Measurements from ENCODE around the gene CDCA7.
"Not testable (repeated sequence)": the region's sequence is repeated elsewhere in the genome, so short reads cannot be mapped to it uniquely, and the experiment has no call there.

CDCA7 gene

DNA sequence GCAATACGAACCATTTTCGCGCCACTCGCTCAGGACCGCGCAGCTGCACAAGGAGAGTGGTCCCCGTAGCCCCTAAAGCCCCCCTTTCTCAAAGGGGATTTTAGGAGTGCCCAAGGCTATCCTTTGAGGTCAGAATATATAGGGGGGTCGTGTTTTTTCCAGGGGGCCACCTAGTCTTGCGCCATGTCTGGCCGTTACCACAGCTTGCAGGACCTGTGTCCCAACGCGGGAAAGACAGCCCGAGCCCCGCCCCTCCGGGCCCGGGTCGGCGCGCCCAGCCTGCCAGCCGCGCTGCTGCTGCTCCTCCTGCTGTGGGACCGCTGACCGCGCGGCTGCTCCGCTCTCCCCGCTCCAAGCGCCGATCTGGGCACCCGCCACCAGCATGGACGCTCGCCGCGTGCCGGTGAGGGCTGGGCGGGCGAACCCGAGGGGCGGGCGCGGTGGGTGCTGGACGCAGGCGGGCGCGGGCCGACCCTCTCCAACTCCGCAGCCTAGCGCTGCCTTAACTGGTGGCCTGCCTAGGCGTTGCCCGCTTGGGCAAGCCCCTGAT, at the start of gene CDCA7:
TSS of gene CDCA7 (plus strand) at position 291 of the 550 bp plus-strand sequence. CDS start at position 383, 92 bp downstream.
- no peak for DNase-seq (ENCODE audit: low read depth)

DNA sequence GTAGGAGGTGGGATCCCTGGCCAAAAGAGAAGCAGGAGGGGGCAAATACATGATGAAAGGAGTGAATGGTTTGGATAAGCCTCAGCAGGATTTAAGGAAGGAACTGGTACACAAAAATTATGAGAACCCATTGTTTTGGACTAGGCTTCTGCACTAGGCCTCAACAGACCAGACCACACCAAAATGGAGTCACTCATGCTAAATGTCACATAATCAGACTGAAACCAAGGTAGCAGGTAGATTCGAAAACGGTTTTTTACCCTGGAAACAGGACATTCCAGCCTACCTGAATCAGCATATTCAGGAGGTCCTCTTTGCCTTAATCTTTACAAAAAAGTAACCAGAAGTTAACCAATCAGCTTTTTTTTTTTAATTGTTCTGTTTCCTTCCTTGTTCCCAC, 49.4 kb upstream of the CDCA7 start:
- DNase-seq (ENCODE audit: low read depth) = no peak

DNA sequence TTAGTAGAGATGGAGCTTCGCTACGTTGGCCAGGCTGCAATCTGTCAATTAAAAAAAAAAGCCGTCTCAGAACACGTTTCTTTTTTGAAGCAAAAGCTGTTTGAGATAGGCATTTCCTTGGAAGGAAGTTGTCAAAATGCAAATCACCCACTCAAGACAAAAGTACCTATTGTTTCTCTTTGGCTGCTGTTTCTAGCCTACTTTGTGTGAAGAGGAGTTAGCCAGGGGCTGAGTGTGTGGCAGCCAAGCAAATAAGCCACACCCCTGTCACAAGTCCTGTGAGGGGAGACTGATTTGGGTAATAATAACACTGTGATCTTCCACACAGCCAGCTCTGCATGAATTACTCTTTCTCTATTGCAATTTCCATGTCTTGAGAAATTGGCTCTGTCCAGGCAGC, 47.4 kb upstream of the CDCA7 start:
- no peak for DNase-seq (ENCODE audit: low read depth)

DNA sequence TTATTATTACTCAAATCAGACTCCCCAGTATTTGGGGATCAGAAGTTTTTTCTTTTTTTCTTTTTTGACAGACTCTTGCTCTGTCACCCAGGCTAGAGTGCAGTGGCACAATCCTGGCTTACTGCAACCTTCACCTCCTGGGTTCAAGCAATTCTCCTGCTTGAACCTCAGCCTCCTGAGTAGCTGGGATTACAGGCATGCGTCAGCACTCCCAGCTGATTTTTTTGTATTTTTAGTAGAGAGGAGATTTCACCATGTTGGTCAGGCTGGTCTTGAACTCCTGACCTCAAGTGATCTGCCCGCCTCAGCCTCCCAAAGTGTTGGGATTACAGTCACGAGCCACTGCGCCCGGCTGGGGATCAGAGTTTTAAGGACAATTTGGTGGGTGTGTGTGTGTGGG, 45.3 kb upstream of the CDCA7 start:
- not testable (repeated sequence) for DNase-seq (ENCODE audit: low read depth)

DNA sequence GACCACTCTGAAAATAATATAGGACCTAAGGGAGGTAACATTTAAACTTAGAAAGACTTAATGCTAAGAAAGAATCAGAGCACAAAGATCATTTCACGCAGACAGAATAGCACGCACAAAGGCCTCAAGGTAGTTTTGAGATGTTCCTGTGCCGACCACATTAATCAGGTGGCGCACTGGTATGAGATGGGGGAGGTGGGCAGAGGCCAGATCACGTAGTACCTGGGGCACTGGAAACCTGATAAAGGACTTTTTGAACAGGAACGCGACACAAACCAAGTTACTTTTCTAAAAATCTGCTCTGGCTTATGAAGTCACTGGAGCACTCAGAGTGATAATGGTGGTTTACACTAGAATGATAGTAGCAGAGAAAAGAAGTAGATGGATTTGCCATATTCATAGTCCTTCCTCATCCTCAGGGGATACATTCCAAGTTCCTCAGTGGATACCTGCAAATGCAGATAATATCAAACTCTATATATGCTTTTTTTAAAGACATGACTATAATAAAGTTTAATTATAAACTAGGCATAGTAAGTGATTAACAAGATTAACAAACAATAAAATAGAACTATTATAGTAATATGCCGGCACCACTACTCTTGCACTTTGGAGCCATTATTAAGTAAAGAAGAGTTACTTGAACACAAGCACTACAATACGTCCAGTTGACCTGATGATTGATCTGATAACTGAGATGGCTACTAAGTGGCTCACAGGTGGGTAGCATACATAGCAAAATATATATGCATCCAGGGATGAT, 42.6 kb upstream of the CDCA7 start:
- no peak for DNase-seq (ENCODE audit: low read depth)

DNA sequence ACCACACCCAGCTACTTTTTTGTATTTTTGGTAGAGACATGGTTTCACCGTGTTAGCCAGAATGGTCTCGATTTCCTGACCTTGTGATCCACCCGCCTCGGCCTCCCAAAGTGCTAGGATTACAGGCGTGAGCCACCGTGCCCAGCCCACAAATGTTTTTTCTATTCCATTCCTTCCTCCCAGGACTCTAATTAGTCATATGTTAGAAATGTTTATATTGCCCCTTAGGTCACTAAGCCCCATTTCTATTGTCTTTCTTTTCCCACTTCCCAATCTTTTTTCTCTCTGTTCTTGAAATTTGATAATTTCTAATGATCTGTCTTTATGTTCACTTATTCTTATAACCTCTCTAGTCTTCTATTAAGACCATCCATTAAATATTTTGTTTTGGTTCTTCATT, 31.3 kb upstream of the CDCA7 start:
- no peak for DNase-seq (ENCODE audit: low read depth)

DNA sequence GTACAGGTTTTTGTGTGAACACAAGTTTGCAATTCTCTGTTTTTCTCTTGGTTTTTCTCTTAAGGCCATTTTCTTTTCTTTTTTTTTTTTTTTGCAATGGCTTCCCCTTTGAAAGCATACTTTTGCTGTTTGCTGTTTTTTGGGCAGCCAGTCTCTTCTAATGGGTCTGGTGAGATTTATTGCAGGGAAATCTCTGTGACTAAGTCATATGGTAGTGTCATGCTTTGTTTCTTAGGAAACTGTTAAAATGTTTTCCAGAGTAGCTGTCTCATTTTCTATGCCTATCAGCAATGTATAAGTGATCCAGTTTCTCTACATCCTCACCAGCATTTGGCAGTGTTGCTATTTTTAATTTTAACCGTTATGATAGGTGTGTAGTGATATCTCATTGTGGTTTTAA, 27.9 kb upstream of the CDCA7 start:
- no peak for DNase-seq (ENCODE audit: low read depth)

DNA sequence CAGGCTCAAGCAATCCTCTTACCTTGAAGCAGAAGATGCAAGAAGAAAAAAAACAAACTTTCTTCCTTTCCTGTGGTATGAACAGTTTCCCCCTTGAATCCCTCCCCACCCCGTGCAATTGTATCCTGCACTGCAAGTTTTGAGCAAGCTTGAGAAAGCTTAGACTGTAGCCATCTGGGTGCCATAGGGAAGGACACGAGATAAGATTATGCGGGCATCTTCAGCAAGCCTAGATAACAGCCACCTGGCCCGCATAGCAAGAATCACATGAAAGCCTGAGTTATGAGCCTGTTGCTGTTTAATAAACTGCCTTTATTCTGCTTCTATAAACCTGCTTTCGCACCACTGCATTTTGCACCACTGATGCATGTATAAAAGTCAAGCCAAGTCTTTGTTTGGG, 27.3 kb upstream of the CDCA7 start:
- DNase-seq (ENCODE audit: low read depth) = no peak

DNA sequence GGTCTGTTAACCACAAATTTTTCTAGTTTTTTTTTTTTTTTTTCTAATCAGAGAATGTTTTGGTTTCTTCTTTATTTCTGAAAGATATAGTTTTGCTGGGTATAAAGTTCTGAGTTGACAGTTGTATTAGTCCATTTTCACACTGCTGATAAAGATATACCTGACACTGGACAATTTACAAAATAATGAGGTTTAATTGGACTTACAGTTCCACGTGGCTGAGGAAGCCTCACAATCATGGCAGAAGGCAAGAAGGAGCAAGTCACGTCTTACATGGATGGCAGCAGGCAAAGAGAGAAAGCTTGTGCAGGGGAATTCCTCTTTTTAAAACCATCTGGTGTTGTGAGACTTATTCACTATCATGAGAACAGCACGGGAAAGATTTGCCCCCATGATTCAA, 21.7 kb upstream of the CDCA7 start:
- not testable (repeated sequence) for DNase-seq (ENCODE audit: low read depth)

DNA sequence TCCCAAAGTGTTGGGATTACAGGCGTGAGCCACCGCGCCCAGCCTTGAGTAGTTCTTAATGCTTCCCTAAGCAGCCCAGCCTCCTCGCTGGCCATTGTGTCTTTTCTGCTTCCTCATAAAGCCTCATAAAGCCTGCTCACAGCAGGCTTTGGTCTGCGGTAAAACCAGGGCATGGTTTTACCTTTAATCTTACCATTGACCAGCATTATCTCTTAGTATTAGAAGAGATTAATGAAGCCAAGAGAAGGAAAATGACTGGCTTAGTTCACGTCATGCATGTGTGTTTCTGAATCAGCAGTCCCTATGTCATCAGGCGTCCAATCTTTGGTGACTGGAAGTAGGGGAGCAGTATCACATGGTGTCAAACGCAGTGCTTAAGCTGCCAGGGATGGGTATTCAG, 14.9 kb upstream of the CDCA7 start:
- no peak for DNase-seq (ENCODE audit: low read depth)

DNA sequence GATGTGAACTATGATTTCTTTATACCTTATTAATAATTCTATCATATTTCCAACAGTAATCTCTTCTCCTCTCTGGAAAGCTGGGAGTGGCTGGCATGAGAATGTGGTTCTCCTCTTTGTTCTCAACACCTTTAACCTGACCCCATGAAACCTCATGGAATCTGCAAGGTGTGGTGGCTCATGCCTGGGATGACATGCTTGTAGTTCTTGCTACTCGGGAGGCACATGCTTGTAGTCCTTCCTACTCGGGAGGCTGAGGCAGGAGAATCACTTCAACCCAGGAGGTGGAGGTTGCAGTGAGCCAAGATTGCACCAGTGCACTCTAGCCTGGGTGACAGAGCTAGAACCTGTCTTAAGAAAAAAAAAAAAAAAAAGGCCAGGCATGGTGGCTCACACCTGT, 10.8 kb upstream of the CDCA7 start:
- DNase-seq (ENCODE audit: low read depth) = no peak

DNA sequence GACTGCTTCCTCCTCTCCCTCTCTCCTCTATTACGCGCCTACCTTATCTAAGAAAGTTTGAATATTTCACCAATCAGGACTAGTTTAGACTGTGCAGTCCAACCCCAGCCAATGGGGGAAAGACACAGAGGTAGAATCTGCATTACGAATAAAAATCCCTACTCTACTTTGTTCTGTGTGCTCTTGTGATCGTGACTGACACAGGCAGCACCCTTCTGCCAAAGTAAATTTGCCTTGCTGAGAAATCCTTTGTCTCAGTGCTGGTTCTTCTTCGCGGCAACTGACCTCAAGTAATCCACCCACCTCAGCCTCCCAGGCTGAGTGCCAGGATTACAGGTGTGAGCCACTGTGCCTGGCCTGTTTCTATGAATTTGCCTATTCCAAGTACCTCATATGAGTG, 8.6 kb upstream of the CDCA7 start:
- no peak for DNase-seq (ENCODE audit: low read depth)

DNA sequence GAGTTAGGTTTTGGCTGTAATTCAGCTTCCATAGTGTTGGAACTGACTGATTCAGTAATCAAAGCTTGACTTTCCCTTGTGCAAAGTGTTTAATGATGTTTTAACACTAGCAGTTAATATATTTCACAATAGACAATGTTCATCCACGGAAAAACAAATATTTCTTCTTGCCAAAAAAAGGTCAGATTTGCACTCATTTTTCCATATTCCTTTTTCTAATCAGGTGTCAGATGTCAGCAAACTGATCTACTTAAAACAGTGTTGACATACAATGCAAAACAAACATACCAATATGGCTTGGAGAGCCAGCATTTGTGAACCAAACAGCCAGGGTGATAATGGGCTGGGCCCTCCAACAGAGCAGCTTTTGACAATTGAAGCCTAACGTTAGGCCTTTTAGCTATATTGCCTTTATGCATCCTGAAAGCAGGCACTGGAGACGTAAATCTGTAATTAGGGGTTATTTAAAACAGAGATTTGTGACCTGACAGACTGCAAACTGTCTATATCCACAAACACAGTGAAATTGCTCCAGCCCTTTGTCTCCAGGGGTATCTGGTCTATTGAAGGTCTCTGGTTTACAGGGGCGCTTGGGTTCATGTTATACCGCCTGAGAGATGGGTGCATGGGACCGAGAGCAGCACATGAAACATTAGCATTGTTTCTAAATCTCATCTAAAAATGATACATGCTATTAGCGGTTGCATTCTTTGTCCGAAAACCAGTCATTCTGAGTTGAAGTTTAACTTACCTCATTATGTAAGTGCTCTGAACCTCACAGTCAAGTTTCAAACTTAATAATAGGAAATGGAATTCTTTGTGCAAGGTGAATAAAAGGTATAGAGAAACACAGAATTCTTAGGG, 7.1 kb upstream of the CDCA7 start:
- no peak for DNase-seq (ENCODE audit: low read depth)

DNA sequence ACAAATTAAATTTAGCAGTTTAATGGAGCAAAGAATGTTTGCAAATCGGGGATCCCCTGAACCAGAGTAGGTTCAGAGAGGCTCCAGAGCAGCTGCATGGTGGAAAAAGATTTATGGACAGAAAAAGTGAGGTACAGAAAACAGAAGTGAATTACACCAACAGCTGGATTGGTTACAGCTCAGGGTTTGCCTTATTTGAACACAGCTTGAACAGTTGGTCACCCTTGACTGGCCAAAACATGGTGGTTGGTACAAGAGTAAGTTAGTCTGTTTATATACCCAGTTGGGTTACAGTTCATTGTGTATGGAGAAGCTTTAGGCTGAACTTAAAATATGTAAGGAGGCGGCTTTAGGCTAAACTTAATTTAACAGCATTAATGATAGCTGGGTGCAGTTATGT, 5.4 kb upstream of the CDCA7 start:
- no peak for DNase-seq (ENCODE audit: low read depth)

DNA sequence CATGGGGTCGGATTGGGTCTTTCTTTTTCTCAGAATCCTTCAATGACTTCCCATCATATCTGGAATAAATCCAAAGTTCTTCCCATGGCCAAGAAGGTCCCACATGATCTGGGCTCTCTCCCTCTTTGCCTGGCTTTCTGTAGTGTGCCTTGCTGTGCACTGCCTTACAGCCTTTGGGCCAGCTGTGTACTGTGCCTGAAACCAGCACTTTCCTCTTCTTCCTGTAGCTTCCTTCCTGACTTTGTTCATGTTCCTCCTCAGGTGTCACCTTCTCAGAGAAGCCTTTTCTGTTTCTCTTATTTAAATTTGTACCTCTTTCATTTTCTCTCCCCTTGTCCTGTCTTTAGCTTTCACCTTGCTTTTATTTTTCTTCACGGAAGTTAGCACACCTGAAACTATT, 4.3 kb upstream of the CDCA7 start:
- no peak for DNase-seq (ENCODE audit: low read depth)

DNA sequence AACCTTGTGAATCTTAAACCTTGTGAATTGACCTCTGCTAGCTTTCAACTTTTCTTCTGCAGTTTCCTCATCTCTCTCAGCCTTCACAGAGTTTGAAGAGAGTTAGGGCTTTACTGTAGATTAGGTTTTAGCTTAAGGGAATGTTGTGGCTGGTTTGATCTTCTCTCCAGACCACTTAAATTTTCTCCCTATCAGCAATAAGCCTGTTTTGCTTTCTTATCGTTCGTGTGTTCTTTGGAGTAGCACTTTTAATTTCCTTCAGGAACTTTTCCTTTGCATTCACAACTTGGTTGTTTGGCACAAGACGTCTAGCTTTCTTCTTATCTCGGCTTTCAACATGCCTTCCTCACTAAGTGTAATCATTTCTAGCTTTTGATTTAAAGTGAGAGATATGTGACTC, 2.8 kb upstream of the CDCA7 start:
- no peak for DNase-seq (ENCODE audit: low read depth)

DNA sequence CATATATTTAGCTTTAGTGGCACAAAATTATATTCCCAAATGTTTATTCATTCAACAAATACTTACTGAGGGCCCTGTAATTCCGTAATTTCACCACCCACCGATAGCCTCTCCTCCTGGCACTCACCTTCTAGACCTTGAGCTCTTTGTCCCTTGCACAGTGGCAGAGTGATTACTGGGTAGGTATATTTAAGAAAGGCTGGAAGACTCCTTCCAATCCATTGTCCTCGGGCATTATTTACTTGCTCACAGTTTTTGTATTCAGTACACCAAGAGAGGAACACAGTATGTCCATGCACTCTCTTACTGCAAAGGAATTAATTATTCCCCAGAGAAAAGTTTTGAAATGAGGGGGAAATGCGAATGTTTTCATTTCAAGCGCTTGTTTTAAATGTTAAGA, 1.1 kb upstream of the CDCA7 start:
- DNase-seq (ENCODE audit: low read depth) = no peak

DNA sequence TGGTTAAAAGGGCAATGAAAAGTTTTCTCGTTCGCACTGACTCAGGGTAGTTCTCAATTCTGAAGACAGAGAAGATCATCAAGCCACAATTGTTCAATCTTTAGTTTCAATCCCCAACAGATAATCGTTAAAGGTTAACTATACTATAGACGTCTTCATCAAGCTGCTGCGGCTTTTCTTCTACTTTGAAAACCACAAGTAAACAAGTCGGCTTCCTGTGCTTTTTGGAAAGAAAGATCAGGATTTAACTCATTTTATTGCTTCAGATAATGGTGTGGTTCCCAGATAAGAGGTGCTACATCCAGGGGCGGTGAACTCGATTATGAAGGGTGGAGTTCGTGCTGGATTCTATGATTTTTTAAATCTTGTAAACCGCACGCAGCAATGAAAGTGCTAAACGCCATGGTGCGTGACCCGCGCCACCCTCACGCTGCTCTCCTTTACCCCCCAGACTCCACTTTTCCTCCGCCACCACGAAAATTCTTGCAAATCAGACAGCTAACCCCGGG, 545 bp upstream of the CDCA7 start:
- DNase-seq (ENCODE audit: low read depth) = no peak

DNA sequence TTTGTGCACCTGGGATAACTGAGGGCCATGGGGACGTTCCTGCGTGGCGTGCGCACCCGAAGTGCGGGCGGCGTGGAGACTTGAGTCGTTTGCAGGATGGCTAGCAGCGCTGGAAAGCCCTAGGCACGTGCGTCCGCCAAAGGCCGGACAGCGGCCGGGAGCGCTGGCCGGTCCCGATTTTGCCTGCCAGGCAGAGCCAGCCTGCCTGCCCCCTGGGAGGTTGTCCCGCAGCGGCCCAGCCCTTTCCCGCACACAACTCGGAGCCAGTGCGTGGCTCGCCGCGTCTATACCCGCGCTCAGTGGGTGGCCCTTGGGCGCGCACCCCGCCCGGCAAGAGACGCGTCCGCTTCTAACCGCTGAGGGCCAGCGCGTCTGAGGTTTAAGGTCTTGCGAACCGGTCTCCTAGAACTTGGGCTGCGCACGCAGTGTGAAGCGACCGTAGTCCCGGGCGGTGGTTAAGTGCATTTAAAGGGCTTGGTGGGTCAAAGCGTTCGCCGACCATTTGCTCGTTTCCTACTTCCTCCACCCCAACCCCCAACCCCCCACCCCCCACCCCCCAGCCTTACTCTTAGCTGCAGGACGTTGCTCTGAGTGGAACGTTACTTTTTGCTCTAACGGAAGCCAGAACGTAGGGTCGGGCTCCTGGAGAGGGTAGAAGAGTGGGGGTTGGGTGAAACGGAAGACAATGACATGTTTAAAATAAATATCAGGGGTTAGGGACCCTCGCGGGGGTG, 627 bp downstream of the CDCA7 start:
- DNase-seq (ENCODE audit: low read depth) = no peak

DNA sequence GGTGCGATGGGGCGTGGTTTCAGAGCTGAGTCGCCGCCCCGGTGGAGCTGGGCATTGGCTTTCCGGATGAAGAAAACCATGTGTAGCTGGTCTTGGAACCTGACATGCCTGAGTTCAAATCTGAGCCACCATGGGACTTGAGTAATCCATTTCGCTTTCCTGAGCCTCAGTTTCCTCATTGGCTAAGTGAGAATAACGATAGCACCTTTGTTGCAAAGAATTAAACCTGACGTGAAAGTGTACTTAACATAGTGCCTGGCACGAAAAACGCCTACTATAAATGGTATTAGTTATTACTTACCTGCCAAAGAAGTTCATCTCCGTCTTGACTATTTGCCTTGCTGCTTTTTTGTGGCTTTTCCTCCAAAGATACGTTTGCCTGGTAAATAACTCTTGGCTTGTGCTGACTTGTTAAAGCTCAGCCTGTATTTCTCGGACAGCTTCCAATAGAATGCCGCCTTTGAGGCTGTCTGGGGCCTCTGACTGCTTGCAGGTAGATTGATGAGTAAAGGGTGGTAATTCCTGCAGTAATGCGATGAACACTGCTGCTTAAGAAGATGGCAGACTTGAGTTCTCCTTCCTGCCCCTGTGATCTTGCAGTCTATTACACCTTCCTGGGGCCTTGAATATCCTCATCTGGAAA, 1.3 kb downstream of the CDCA7 start:
- no peak for DNase-seq (ENCODE audit: low read depth)

DNA sequence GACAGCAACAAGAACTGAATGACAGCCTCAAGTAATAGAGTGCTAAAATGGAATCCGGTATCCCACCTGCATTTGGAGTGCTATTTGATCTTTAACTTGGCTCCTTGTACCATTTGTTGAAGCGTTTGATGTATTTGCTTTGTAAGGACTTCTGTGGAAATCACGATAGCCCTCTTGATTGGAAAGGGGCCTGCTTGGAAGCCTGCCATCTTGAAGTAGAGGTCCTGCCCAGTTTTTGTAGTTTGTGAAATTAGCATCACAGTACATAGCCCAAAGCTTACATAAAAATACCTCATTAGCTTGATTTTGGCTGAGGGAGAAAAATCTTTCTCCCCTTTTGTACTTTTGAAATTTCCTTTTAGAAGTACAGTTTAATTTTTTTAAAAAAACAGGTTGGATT, 2.7 kb downstream of the CDCA7 start:
- no peak for DNase-seq (ENCODE audit: low read depth)

DNA sequence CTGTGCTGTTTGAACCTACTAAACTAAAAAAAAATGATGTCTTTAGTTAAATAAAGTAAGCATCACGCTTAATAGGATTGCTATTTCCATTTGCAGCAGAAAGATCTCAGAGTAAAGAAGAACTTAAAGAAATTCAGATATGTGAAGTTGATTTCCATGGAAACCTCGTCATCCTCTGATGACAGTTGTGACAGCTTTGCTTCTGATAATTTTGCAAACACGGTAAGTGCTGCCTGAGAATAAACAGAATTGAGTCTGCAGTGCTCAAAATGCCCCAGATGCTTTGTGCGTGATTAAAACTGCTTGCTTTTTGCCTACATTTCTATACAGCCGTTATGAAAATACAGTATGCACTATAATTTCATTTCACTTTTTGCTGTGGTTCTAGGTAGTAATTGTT, 3.9 kb downstream of the CDCA7 start:
- DNase-seq (ENCODE audit: low read depth) = no peak
